Calu3 (cell line): Measurements from ENCODE around the gene PDE4A. TPM values are rescaled to one million over a fixed set of nuclear protein-coding genes. Genes with fewer than 3 reads are reported as not detected.
"Not testable (repeated sequence)": the region's sequence is repeated elsewhere in the genome, so short reads cannot be mapped to it uniquely, and the experiment has no call there.

ENCODE experiments used
- BruUV-seq: library from RNA; stranded (reverse); fragments of 400-500 nt; replicated peaks from 2 replicates; lab custom pipeline; 2021; lab: Mats Ljungman, UMichigan
- CTCF ChIA-PET: fragments of 300-600 bp; sonication (Branson Sonifier 250); formaldehyde crosslinking; loops from one replicate; lab custom pipeline; 2022; ENCODE audit warnings: antibody characterized with exemption; lab: Charles Lee
- DNase-seq: peaks from one replicate; pipeline ENCODE4 v3.0.0; 2022
- H3K27ac Mint-ChIP-seq: one replicate; pipeline ENCODE4 v1.8.0; 2022; ENCODE audit warnings: mixed read lengths; ENCODE audit not compliant: unreplicated experiment
- H3K27me3 Mint-ChIP-seq: one replicate; pipeline ENCODE4 v1.8.0; 2022; ENCODE audit warnings: mixed read lengths; ENCODE audit not compliant: unreplicated experiment
- H3K36me3 Mint-ChIP-seq: one replicate; pipeline ENCODE4 v1.8.0; 2022; ENCODE audit warnings: mild to moderate bottlenecking, moderate library complexity, mixed read lengths; ENCODE audit not compliant: insufficient read depth, unreplicated experiment
- H3K4me1 Mint-ChIP-seq: one replicate; pipeline ENCODE4 v1.8.0; 2022; ENCODE audit warnings: mild to moderate bottlenecking, low read depth, mixed read lengths; ENCODE audit not compliant: unreplicated experiment
- H3K4me3 Mint-ChIP-seq: one replicate; pipeline ENCODE4 v1.8.0; 2022; ENCODE audit warnings: mild to moderate bottlenecking, low read depth, moderate library complexity, mixed read lengths; ENCODE audit not compliant: unreplicated experiment
- H3K9me3 Mint-ChIP-seq: one replicate; pipeline ENCODE4 v1.8.0; 2022; ENCODE audit warnings: low read depth, mixed read lengths; ENCODE audit not compliant: unreplicated experiment
- CTCF ChIP-seq: fragments of 200-600 bp; IDR thresholded peaks from one replicate; pipeline ENCODE4 v1.8.0; 2022; ENCODE audit warnings: antibody characterized with exemption; ENCODE audit not compliant: unreplicated experiment
- intact Hi-C: fragments of 100-400 bp; cut with micrococcal nuclease; formaldehyde crosslinking; loops from one replicate; pipeline ENCODE4 v1.10.0; 2022; ENCODE audit not compliant: unreplicated experiment
- total RNA-seq: library from RNA; stranded (reverse); gene quantifications from 2 replicates; pipeline ENCODE4 v1.2.3, GENCODE V29; 2022

Gene PDE4A
- total RNA-seq, 1 experiment from 2014 or later = 2.8 TPM

- BruUV-seq = no TSS peak
- no peaks in the 10 kb centered on the region for H3K4me1 Mint-ChIP-seq
- intact Hi-C loops = no loop called here
- H3K9me3 Mint-ChIP-seq = no peaks in the 10 kb centered on the region
- CTCF ChIA-PET = interaction anchor here (0.6 kb wide), 1 partner anchor 23 kb away, joined by 4 read pairs; no protein-coding TSS in a partner anchor
- no peaks in the 10 kb centered on the region for H3K27me3 Mint-ChIP-seq
- no peak for DNase-seq
- H3K4me3 Mint-ChIP-seq = no peak overlapping the region
- H3K27ac Mint-ChIP-seq = no peak overlapping the region
- H3K36me3 Mint-ChIP-seq = no peaks in the 10 kb centered on the region
- no peak for TF ChIP-seq CTCF
Observed at GRCh38 chr19:10454267-10454666, 33.9 kb downstream of the PDE4A start.

- H3K27me3 Mint-ChIP-seq, CTCF ChIA-PET, H3K4me3 Mint-ChIP-seq, BruUV-seq, DNase-seq, H3K9me3 Mint-ChIP-seq, H3K4me1 Mint-ChIP-seq, H3K36me3 Mint-ChIP-seq, H3K27ac Mint-ChIP-seq, intact Hi-C loops: not testable (repeated sequence)
Observed at GRCh38 chr19:10458733-10459132, 38.4 kb downstream of the PDE4A start.

- Mint-ChIP-seq H3K9me3 (no peaks in the 10 kb centered on the region), H3K4me3 (no peak overlapping the region), H3K36me3 (no peaks in the 10 kb centered on the region), H3K27me3 (no peaks in the 10 kb centered on the region), H3K4me1 (no peaks in the 10 kb centered on the region), H3K27ac (no peak overlapping the region)
- no peak for DNase-seq
- intact Hi-C loops = no loop called here
- no peak for TF ChIP-seq CTCF
- no TSS peak for BruUV-seq
- CTCF ChIA-PET = interaction anchor here (0.6 to 0.7 kb wide), 2 partner anchors 184 to 189 kb away, joined by 4 to 6 read pairs; no protein-coding TSS in a partner anchor
Observed at GRCh38 chr19:10460714-10461046, 40.3 kb downstream of the PDE4A start.

- BruUV-seq = no TSS peak
- Mint-ChIP-seq H3K9me3 (no peaks in the 10 kb centered on the region), H3K27me3 (no peaks in the 10 kb centered on the region), H3K4me1 (no peaks in the 10 kb centered on the region), H3K36me3 (no peaks in the 10 kb centered on the region), H3K27ac (no peak overlapping the region), H3K4me3 (no peak overlapping the region)
- no peak for TF ChIP-seq CTCF
- CTCF ChIA-PET = interaction anchor here (0.6 kb wide), 1 partner anchor 183 kb away, joined by 6 read pairs; no protein-coding TSS in a partner anchor
- peak; percentile 32 for DNase-seq
- intact Hi-C loops = no loop called here
Observed at GRCh38 chr19:10461047-10461949, 41.0 kb downstream of the PDE4A start.

GRCh38 chr19:10462042-10462441 lies 41.7 kb downstream of the PDE4A start:
- H3K9me3 Mint-ChIP-seq, DNase-seq, H3K27me3 Mint-ChIP-seq, BruUV-seq, H3K4me1 Mint-ChIP-seq, H3K4me3 Mint-ChIP-seq, CTCF ChIA-PET, H3K36me3 Mint-ChIP-seq, H3K27ac Mint-ChIP-seq, intact Hi-C loops: not testable (repeated sequence)
